HepG2 (cell line): Measurements from ENCODE around the gene SLC43A1. TPM values are rescaled to one million over a fixed set of nuclear protein-coding genes. Genes with fewer than 3 reads are reported as not detected.
A peak's percentile ranks its signal among the peaks of the same experiment; 100 is the strongest.

Source experiments
- ATF7 ChIP-seq, 2 experiments: fragments of 450-650 bp in 1 of 2; sonication (generic) in 1 of 2; formaldehyde crosslinking in 1 of 2; IDR thresholded peaks; 2 replicates each; pipeline versions ENCODE4 v1.4.0 to v1.6.1; 2016 to 2020; ENCODE audit warnings: antibody characterized with exemption in 1 of 2, mild to moderate bottlenecking in 1 of 2, missing genetic modification reagents in 1 of 2
- GATAD2A ChIP-seq: IDR thresholded peaks from 2 replicates; pipeline ENCODE4 v1.6.1; 2016
- NPAS2 ChIP-seq: sonication (generic); formaldehyde crosslinking; IDR thresholded peaks from 2 replicates; pipeline ENCODE4 v1.8.0; 2022; ENCODE audit warnings: mild to moderate bottlenecking, missing genetic modification reagents, borderline replicate concordance
- NR1H2 ChIP-seq: sonication (generic); formaldehyde crosslinking; IDR thresholded peaks from 2 replicates; pipeline ENCODE4 v1.8.1; 2022; ENCODE audit warnings: low read depth, missing genetic modification reagents, borderline replicate concordance
- RNF2 ChIP-seq: fragments of 450-650 bp; conservative IDR thresholded peaks from 2 replicates; pipeline ENCODE4 v1.6.1; 2016; ENCODE audit warnings: low read depth
- SIN3B ChIP-seq: fragments of 150-350 bp; IDR thresholded peaks from 2 replicates; pipeline ENCODE4 v1.6.1; 2014; ENCODE audit warnings: low read length
- SMARCC2 ChIP-seq: fragments of 450-650 bp; IDR thresholded peaks from 2 replicates; pipeline ENCODE4 v1.6.1; 2017; ENCODE audit warnings: antibody characterized with exemption, mild to moderate bottlenecking
- TBX3 ChIP-seq: fragments of 450-650 bp; IDR thresholded peaks from 2 replicates; pipeline ENCODE4 v1.6.1; 2017; ENCODE audit warnings: antibody characterized with exemption, mild to moderate bottlenecking, inconsistent platforms, borderline replicate concordance
- ZNF441 ChIP-seq: sonication (generic); formaldehyde crosslinking; IDR thresholded peaks from 2 replicates; pipeline ENCODE4 v1.7.0; 2021; ENCODE audit warnings: missing genetic modification reagents, borderline replicate concordance
- ZNF543 ChIP-seq: sonication (generic); formaldehyde crosslinking; IDR thresholded peaks from 2 replicates; pipeline ENCODE4 v1.4.0; 2020; ENCODE audit warnings: mild to moderate bottlenecking, missing genetic modification reagents
- ZNF550 ChIP-seq: sonication (generic); formaldehyde crosslinking; IDR thresholded peaks from 2 replicates; pipeline ENCODE4 v1.4.0; 2020; ENCODE audit warnings: mild to moderate bottlenecking, missing genetic modification reagents, borderline replicate concordance
- ZNF670 ChIP-seq: sonication (generic); formaldehyde crosslinking; IDR thresholded peaks from 2 replicates; pipeline ENCODE4 v1.8.0; 2022; ENCODE audit warnings: mild to moderate bottlenecking, missing genetic modification reagents, borderline replicate concordance
- polyA plus RNA-seq, 8 experiments: library from polyadenylated mRNA; depleted of rRNA in 3 of 8; stranded (reverse) in 7 of 8; unstranded in 1 of 8; fragments of >200 nt; fragmentation: Illumina TruSeq in 4 of 8; extraction: Trizol in 4 of 8; gene quantifications; 2 replicates each; pipeline versions ENCODE4 v1.2.1 to v1.2.3, GENCODE V29; 2011 to 2016; ENCODE audit warnings: low read depth in 4 of 8, missing spikeins in 1 of 8, mixed read lengths in 1 of 8; ENCODE audit not compliant: insufficient read depth in 1 of 8
- total RNA-seq, 5 experiments: library from RNA; depleted of rRNA; stranded (reverse); fragments of >200 nt; fragmentation: Illumina TruSeq; extraction: Trizol; gene quantifications; 2 replicates each; pipeline ENCODE4 v1.2.3, GENCODE V29; 2016; ENCODE audit warnings: low read depth in 1 of 5
- TF ChIP-seq, protein P1 (sequence below): sonication (generic); formaldehyde crosslinking; IDR thresholded peaks from 2 replicates; pipeline ENCODE4 v1.4.0; 2020; ENCODE audit warnings: missing genetic modification reagents
- TF ChIP-seq, protein P2 (sequence below): sonication (generic); formaldehyde crosslinking; IDR thresholded peaks from 2 replicates; pipeline ENCODE4 v1.8.1; 2023; ENCODE audit warnings: mild to moderate bottlenecking, moderate library complexity, missing genetic modification reagents
- TF ChIP-seq, protein P3 (sequence below): sonication (generic); formaldehyde crosslinking; IDR thresholded peaks from one replicate; pipeline ENCODE4 v1.5.1; 2020; ENCODE audit warnings: mild to moderate bottlenecking, missing genetic modification reagents; ENCODE audit errors: not compliant biosample characterization
- TF ChIP-seq, protein P4 (sequence below): sonication (generic); formaldehyde crosslinking; IDR thresholded peaks from 2 replicates; pipeline ENCODE4 v1.4.0; 2020; ENCODE audit warnings: missing genetic modification reagents

The SLC43A1 gene
- total and polyA plus RNA-seq, 2 of the 13 experiments (the other 11 are each of a cell fraction or from before 2014, with no cell fraction given) = 72.3 to 87.6 TPM

DNA sequence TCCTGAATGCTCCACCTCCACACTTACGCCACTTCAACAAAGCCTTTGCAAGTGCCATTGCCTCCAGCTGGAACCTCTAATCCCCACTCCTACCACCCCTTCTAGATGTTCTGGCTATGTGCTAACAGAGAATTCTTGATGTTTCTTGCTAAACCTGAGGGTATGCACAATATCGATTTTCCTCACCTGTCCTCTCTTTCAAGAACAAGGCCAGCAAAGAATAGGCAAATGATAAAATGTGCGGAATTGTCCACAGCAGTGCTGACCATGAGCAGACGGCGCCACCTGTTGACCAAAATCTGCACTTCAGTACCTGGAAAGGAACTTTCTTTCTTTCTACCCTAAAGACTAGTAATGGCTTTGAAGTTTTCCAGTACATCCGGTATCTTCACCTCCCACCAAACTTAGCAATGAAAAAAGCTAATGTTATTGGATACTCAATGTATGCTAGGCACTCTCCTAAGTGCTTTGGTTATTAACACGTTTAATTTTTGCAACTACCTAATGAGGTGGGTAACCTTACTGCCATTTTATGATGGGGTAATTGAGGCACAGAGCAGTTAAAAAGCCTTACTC is 11.6 kb upstream of the SLC43A1 start (continued):
- TF ChIP-seq, protein P1, sequence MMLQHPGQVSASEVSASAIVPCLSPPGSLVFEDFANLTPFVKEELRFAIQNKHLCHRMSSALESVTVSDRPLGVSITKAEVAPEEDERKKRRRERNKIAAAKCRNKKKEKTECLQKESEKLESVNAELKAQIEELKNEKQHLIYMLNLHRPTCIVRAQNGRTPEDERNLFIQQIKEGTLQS (CRISPR knock-in tag) = no peak
- peak; percentile 73 for TF ChIP-seq GATAD2A (CRISPR knock-in tag)
- TF ChIP-seq NPAS2 (CRISPR knock-in tag) = no peak
- TF ChIP-seq, protein P2, sequence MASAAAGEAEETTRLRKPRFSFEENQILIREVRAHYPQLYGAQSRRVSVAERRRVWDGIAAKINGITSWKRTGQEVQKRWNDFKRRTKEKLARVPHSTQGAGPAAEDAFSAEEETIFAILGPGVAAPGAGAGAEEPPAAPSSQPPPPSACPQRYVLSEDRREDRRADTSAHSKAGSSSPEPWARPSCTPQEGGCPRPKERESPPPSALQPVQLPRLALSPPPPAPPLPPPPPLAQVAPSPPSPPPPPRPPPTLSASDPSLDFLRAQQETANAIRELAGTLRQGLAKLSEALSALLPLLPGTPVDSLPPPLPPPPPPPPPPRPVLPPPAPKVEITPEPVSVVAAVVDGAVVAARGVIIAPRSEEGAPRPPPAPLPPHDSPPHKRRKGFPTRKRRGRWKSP (CRISPR knock-in tag) = no peak
- 0 out of 2 replicates have a peak, but pooled peaks have one; percentile 51 for TF ChIP-seq ZNF670
- TF ChIP-seq ZNF543 (CRISPR knock-in tag) = no peak
- no peak for TF ChIP-seq SMARCC2
- TF ChIP-seq TBX3 = no peak
- TF ChIP-seq, protein P3, sequence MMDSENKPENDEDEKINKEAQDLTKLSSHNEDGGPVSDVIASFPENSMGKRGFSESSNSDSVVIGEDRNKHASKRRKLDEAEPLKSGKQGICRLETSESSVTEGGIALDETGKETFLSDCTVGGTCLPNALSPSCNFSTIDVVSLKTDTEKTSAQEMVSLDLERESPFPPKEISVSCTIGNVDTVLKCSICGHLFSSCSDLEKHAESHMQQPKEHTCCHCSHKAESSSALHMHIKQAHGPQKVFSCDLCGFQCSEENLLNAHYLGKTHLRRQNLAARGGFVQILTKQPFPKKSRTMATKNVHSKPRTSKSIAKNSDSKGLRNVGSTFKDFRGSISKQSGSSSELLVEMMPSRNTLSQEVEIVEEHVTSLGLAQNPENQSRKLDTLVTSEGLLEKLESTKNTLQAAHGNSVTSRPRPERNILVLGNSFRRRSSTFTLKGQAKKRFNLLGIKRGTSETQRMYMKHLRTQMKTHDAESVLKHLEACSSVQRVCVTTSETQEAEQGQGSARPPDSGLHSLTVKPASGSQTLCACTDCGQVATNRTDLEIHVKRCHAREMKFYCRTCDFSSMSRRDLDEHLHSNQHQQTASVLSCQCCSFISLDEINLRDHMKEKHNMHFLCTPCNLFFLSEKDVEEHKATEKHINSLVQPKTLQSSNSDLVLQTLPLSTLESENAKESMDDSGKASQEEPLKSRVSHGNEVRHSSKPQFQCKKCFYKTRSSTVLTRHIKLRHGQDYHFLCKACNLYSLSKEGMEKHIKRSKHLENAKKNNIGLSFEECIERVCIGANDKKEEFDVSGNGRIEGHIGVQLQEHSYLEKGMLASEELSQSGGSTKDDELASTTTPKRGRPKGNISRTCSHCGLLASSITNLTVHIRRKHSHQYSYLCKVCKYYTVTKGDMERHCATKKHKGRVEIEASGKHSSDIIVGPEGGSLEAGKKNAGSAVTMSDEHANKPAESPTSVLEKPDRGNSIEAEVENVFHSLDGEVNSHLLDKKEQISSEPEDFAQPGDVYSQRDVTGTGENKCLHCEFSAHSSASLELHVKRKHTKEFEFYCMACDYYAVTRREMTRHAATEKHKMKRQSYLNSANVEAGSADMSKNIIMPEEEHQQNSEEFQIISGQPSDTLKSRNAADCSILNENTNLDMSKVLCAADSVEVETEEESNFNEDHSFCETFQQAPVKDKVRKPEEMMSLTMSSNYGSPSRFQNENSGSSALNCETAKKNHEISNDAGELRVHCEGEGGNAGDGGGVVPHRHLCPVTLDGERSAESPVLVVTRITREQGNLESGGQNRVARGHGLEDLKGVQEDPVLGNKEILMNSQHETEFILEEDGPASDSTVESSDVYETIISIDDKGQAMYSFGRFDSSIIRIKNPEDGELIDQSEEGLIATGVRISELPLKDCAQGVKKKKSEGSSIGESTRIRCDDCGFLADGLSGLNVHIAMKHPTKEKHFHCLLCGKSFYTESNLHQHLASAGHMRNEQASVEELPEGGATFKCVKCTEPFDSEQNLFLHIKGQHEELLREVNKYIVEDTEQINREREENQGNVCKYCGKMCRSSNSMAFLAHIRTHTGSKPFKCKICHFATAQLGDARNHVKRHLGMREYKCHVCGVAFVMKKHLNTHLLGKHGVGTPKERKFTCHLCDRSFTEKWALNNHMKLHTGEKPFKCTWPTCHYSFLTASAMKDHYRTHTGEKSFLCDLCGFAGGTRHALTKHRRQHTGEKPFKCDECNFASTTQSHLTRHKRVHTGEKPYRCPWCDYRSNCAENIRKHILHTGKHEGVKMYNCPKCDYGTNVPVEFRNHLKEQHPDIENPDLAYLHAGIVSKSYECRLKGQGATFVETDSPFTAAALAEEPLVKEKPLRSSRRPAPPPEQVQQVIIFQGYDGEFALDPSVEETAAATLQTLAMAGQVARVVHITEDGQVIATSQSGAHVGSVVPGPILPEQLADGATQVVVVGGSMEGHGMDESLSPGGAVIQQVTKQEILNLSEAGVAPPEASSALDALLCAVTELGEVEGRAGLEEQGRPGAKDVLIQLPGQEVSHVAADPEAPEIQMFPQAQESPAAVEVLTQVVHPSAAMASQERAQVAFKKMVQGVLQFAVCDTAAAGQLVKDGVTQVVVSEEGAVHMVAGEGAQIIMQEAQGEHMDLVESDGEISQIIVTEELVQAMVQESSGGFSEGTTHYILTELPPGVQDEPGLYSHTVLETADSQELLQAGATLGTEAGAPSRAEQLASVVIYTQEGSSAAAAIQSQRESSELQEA (CRISPR knock-in tag) = no peak
- no peak for TF ChIP-seq ZNF441 (CRISPR knock-in tag)
- TF ChIP-seq RNF2 = no peak
- no peak for TF ChIP-seq ZNF550 (CRISPR knock-in tag)
- TF ChIP-seq, protein P4, sequence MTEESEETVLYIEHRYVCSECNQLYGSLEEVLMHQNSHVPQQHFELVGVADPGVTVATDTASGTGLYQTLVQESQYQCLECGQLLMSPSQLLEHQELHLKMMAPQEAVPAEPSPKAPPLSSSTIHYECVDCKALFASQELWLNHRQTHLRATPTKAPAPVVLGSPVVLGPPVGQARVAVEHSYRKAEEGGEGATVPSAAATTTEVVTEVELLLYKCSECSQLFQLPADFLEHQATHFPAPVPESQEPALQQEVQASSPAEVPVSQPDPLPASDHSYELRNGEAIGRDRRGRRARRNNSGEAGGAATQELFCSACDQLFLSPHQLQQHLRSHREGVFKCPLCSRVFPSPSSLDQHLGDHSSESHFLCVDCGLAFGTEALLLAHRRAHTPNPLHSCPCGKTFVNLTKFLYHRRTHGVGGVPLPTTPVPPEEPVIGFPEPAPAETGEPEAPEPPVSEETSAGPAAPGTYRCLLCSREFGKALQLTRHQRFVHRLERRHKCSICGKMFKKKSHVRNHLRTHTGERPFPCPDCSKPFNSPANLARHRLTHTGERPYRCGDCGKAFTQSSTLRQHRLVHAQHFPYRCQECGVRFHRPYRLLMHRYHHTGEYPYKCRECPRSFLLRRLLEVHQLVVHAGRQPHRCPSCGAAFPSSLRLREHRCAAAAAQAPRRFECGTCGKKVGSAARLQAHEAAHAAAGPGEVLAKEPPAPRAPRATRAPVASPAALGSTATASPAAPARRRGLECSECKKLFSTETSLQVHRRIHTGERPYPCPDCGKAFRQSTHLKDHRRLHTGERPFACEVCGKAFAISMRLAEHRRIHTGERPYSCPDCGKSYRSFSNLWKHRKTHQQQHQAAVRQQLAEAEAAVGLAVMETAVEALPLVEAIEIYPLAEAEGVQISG (CRISPR knock-in tag) = peak; percentile 73
- TF ChIP-seq NR1H2 (CRISPR knock-in tag) = no peak
- TF ChIP-seq SIN3B = no peak
- TF ChIP-seq ATF7 (IDR thresholded peaks at IDR 0.05) = no peak
- TF ChIP-seq ATF7 (CRISPR knock-in tag; IDR thresholded peaks at IDR 0.05) = no peak
